GM21825 (cell line): ENCODE data around the gene ITGB3.

Experiments used
- ATAC-seq: cut with Tn5 transposase; IDR thresholded peaks from one replicate; pipeline ENCODE4 v1.9.1; 2021; ENCODE audit warnings: mild to moderate bottlenecking, moderate library complexity; ENCODE audit not compliant: unreplicated experiment

Gene ITGB3

DNA sequence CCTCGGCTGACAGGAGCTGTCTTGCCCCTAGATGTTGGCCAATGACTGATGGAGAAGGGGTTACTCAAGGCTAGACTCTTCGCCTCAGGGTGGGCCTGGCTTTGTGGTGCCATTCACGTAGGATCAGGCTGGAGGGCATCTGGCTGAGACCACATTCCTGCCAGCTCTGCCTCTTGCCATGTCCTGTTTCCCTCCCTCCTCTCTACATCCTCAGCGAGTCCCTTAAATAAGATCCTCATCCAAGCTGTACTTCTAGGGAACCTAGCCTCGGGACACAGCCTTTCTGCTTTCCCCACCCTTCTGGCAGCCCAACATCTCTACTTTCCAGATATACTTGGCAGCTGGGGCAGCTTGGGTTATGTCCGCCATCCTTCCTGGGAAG is 42.2 kb downstream of the ITGB3 start:
- ATAC-seq: no peak

DNA sequence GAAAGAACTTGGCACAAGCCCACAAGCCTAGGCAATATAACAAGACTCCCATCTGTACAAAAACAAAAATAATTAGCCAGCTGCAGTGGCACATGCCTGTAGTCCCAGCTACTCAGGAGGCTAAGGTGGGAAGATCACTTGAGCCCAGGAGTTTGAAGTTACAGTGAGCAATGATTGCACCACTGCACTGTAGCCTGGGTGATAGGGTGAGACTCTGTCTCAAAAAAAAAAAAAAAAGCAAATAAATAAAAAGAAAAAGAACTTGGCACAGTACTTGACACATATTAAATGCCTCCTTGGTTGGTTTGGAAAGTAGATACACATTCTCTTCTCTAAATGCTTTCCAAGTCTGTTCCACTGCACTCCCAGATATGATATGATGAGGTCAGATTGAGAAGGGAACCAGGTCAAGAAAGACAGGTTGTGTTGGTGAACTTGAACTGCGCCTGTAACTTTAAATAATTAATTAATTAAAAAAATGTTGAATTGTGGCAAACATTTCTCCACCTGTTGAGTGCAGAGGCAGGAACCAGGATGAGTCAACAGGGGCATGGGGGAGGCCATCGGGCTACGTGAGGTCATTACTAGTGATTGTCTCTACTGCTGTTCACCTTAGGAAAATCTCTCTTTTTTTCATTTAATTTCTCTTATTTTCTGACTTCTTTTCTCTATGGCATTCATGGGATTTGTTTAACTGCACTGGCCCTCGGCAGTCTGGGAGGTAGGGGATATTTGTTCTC is 44.2 kb downstream of the ITGB3 start:
- no peak for ATAC-seq

- ATAC-seq: no peak
Observed at GRCh38 chr17:47298712-47299111, 45.1 kb downstream of the ITGB3 start.

GRCh38 chr17:47299239-47299910 is 45.7 kb downstream of the ITGB3 start:
- no peak for ATAC-seq

DNA sequence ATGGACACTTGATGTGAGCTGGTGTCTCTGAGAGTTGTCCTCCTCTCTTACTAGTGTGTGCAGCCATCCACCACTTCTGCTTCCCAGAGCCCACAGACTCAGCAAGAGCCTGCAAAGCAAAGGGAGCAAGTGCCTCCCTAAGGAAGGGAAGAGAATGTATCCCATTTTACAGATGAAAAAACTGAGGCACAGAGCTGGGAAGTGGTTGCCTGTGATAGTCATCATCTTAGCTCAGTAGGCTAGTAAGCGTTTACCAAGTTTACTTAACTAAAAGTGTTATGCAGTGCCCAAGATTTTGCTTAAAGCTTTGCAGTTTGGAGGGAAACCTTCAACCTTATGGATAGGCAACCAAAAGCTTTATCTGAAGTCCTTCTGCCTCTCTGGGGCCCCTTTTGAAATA is 47.1 kb downstream of the ITGB3 start:
- ATAC-seq: no peak

DNA sequence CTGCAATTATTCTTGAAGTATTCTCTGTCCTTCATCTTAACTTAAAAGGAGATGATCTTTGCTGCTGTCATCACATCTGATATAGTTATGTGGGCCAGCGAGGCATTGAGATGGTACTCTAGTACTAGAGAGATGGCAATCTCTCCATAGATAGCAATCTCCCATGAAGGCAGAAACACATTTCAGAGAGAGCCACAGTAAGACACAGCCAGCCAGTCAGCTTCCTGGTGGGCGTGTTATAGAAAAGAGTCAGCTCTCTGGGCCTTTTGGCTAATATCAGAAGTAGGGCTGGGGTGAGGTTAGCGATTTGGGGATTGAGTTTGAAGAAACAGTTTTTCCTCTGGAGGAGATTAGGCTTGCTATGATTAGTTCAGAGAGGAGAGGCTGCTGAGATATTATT is 47.5 kb downstream of the ITGB3 start:
- ATAC-seq: no peak

DNA sequence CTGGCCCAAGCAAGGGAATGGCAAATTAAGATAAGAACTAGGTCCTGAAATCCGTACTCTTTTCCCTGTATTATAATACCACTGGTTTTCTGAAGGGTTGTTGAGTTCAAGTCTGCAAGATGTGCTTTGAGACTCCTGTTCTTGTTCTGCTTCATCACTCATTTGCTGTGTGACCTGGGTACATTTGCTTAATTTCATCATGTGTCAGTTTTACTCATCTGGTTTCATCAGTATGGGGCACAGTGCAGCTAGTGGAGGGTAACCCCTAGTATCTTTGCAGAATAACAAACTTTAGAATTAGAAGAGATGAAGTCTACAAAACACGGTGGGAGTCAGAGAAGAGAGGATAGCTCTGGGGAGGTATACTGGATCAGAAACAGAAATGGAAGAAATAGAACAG is 48.2 kb downstream of the ITGB3 start:
- no peak for ATAC-seq

- ATAC-seq: no peak
Observed at GRCh38 chr17:47304186-47304585, 50.6 kb downstream of the ITGB3 start.

- no peak for ATAC-seq
Observed at GRCh38 chr17:47305302-47305923, 51.8 kb downstream of the ITGB3 start.

DNA sequence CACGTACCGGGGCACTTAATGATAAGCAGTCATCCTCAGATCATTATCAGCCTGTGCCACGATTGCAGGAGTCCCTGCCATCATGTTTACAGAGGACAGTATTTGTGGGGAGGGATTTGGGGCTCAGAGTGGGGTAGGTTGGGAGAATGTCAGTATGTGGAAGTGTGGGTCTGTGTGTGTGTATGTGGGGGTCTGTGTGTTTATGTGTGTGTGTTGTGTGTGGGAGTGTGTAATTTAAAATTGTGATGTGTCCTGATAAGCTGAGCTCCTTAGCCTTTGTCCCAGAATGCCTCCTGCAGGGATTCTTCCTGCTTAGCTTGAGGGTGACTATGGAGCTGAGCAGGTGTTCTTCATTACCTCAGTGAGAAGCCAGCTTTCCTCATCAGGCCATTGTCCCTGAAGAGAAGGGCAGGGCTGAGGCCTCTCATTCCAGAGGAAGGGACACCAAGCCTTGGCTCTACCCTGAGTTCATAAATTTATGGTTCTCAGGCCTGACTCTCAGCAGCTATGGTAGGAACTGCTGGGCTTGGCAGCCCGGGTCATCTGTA is 56.6 kb downstream of the ITGB3 start:
- no peak for ATAC-seq

DNA sequence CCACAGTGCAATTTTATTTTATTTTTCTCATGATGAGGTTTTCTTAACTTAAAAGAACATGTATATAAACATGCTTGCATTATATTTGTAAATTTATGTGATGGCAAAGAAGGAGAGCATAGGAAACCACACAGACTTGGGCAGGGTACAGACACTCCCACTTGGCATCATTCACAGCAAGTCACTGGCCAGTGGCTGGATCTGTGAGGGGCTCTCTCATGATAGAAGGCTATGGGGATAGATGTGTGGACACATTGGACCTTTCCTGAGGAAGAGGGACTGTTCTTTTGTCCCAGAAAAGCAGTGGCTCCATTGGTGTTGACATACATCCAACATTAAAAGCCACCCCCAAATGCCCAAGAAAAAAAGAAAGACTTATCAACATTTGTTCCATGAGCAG is 57.8 kb downstream of the ITGB3 start:
- no peak for ATAC-seq

DNA sequence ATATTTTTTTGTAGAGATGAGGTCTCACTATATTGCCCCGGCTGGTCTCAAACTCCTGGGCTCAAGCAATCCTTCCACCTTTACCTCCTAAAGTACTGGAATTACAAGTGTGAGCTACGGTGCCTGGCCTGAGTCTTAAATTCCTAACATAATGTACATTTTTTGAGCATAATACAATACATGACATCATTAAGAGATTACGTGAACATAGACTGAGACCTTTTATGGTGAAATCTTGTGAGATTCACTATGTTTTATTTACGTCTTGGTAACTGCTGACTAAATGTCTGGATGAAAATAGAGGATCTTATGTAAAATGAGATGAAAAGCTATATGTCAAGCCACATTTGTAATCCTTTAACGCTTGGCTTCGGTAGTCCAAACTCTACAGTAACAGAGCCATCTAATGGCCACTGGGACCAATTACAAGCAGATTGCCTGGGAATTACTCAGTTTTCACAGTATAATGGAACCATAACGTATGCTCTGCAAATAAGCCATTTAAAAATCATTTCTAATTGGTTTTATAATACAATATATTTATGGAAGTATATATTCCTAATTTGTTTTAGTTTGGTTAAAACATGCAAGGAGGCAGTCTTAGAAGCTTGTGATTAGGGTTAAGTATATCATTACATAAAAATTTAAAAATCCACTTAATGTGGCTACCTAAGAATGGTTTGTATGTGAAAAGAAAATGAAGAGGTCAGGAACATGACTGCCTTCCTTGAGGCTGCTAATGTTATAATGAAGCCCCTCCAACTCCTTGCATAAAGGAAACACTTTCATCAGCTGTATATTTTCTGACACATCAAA is 62.0 kb downstream of the ITGB3 start:
- no peak for ATAC-seq

- ATAC-seq: no peak
Observed at GRCh38 chr17:47316311-47316710, 62.7 kb downstream of the ITGB3 start.

DNA sequence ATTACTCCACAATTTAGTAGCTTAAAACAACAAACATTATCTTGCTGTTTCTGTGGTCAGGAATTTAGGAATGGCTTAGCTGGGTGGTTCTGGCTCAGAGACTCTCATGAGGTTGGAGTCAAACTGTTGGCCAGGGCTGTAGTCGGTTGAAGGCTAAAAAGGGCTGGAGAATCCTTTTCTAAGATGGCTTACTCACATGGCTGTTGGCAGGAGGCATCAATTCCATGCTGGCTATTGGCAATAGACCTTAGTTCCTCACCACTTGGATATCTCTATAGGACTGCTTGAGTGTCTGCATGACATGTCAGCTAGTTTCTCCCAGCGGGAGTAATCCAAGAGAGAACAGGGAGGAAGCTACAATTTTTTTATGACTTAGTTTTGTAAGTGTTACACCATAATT is 63.5 kb downstream of the ITGB3 start:
- ATAC-seq: no peak

GRCh38 chr17:47318197-47318918 is 64.7 kb downstream of the ITGB3 start:
- ATAC-seq: no peak

DNA sequence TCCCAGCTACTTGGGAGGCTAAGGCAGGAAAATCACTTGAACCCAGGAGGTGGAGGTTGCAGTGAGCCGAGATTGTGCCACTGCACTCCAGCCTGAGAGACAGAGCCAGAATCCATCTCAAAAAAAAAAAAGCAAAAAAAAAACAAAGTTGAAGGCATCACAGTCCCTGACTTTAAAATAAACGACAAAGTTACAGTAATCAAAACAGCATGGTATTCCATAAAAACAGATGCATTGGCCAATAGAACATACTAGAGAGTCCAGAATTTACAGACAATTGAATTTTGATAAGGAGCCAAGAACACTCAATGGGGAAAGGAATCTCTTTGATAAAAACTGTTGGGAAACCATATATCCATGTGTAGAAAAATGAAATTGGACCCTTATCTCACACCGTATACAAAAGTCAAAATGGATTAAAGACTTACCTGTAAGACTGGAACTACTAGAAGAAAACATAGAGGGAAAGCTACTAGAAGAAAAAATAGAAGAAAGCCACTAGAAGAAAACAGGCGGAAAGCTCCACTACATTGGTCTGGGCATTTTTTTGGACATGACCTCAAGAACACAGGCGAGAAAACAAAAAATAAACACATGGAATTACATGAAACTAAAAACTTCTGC is 67.4 kb downstream of the ITGB3 start:
- ATAC-seq: no peak

DNA sequence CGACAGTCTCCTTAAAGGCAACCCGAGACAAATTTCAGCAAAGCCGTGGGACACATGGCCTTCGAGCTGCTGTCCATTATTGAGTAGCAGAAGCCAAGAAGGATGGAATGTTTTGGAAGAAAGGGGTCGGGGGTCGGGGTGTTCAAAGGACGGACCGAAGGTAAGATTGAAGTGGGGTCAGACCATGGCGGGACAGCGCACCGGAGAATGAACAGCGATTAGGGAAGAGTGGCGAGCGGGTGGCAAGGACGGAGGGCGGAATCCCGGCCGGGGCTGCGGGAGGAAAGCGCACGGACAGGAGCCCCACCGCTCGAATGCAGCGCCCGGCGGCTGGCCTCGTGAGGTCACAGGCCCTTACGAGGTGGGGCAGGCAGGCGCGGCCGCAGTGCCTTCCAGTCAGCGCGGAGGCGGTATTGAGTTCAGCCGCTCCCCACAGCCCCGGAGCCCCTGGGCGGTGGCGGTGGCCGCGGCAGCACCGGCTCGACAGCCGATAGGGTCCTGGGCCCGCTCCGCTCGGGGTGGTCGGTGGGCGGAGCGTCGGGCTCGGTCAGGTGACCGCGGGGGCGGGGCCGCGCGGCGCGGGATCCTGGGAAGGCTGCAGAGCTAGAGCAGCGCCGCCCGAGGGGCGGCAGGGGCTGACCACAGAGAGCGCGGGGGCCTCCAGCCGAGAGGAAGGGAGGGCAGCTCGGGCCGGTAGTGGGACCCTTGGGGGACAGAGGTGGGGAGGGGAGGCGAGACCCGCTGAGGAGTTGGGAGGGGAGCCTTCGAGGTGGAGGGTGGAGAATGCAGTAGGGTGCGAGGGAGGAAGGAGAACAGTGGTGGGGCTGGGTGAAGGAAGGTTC is 70.0 kb downstream of the ITGB3 start, which contains the start of gene EFCAB13:
Gene EFCAB13, plus strand, starts transcription at position 574 of the 842 bp plus-strand sequence. CDS start 4,399 bp downstream, outside the sequence.
- peak; percentile 69 for ATAC-seq

GRCh38 chr17:47324224-47325020 is 70.8 kb downstream of the ITGB3 start:
- ATAC-seq: peak; percentile 28
